Measurements from ENCODE around the gene SPRED3. TPM values are rescaled to one million over a fixed set of nuclear protein-coding genes. Genes with fewer than 3 reads are reported as not detected.
A peak's percentile ranks its signal among the peaks of the same experiment; 100 is the strongest.
"Not testable (repeated sequence)": the region's sequence is repeated elsewhere in the genome, so short reads cannot be mapped to it uniquely, and the experiment has no call there.

SPRED3 gene
- 0.13 and 3.2 TPM in 2 replicates for total RNA-seq (2014; rRNA removed; shearing (Covaris generic))

- DNase-seq (ENCODE audit: low spot score): no peak
These were observed at the start of gene SPRED3 for GRCh38 chr19:38388349-38389100. SPRED3 (plus strand) TSS chr19:38388697; CDS start chr19:38390303, 1,606 bp downstream.

- not testable (repeated sequence) for DNase-seq (ENCODE audit: low spot score)
These were observed 49.5 kb upstream of the SPRED3 start for GRCh38 chr19:38339011-38339410.

- no peak for DNase-seq (ENCODE audit: low spot score)
These were observed 47.6 kb upstream of the SPRED3 start for GRCh38 chr19:38340927-38341326.

GRCh38 chr19:38346837-38347236 lies 41.7 kb upstream of the SPRED3 start:
- no peak for DNase-seq (ENCODE audit: low spot score)

- no peak for DNase-seq (ENCODE audit: low spot score)
These were observed 37.6 kb upstream of the SPRED3 start for GRCh38 chr19:38350883-38351282.

- no peak for DNase-seq (ENCODE audit: low spot score)
These were observed 36.6 kb upstream of the SPRED3 start for GRCh38 chr19:38351865-38352395.

- no peak for DNase-seq (ENCODE audit: low spot score)
These were observed 35.9 kb upstream of the SPRED3 start for GRCh38 chr19:38352611-38353010.

- DNase-seq (ENCODE audit: low spot score): no peak
These were observed 32.5 kb upstream of the SPRED3 start for GRCh38 chr19:38355728-38356725.

GRCh38 chr19:38358071-38358470 lies 30.4 kb upstream of the SPRED3 start:
- no peak for DNase-seq (ENCODE audit: low spot score)

- DNase-seq (ENCODE audit: low spot score): no peak
These were observed 29.1 kb upstream of the SPRED3 start for GRCh38 chr19:38359242-38360021.

GRCh38 chr19:38360351-38360750 lies 28.1 kb upstream of the SPRED3 start:
- no peak for DNase-seq (ENCODE audit: low spot score)

GRCh38 chr19:38360839-38361631 lies 27.5 kb upstream of the SPRED3 start:
- DNase-seq (ENCODE audit: low spot score): no peak

GRCh38 chr19:38361633-38362075 lies 26.8 kb upstream of the SPRED3 start:
- peak; percentile 77 for DNase-seq (ENCODE audit: low spot score)

GRCh38 chr19:38362076-38362945 lies 26.2 kb upstream of the SPRED3 start:
- DNase-seq (ENCODE audit: low spot score): peak; percentile 92

- DNase-seq (ENCODE audit: low spot score): not testable (repeated sequence)
These were observed 25.4 kb upstream of the SPRED3 start for GRCh38 chr19:38362946-38363688.

- DNase-seq (ENCODE audit: low spot score): no peak
These were observed 21.5 kb upstream of the SPRED3 start for GRCh38 chr19:38367041-38367440.

- no peak for DNase-seq (ENCODE audit: low spot score)
These were observed 18.9 kb upstream of the SPRED3 start for GRCh38 chr19:38369584-38369983.

GRCh38 chr19:38370299-38370698 lies 18.2 kb upstream of the SPRED3 start:
- DNase-seq (ENCODE audit: low spot score): no peak

GRCh38 chr19:38371081-38371480 lies 17.4 kb upstream of the SPRED3 start:
- DNase-seq (ENCODE audit: low spot score): no peak

Measured in HT-29 (cell line).